NCI-H82 treated with DMSO at 0.1 percent for 48 hours (cell line): ENCODE results near the gene ZNF654.
"Not testable (repeated sequence)": the region's sequence is repeated elsewhere in the genome, so short reads cannot be mapped to it uniquely, and the experiment has no call there.

Source experiments
- DNase-seq: peaks from one replicate; lab custom pipeline; 2025; ENCODE audit not compliant: unreplicated experiment; lab: John Stamatoyannopoulos, UW

The ZNF654 gene

DNA sequence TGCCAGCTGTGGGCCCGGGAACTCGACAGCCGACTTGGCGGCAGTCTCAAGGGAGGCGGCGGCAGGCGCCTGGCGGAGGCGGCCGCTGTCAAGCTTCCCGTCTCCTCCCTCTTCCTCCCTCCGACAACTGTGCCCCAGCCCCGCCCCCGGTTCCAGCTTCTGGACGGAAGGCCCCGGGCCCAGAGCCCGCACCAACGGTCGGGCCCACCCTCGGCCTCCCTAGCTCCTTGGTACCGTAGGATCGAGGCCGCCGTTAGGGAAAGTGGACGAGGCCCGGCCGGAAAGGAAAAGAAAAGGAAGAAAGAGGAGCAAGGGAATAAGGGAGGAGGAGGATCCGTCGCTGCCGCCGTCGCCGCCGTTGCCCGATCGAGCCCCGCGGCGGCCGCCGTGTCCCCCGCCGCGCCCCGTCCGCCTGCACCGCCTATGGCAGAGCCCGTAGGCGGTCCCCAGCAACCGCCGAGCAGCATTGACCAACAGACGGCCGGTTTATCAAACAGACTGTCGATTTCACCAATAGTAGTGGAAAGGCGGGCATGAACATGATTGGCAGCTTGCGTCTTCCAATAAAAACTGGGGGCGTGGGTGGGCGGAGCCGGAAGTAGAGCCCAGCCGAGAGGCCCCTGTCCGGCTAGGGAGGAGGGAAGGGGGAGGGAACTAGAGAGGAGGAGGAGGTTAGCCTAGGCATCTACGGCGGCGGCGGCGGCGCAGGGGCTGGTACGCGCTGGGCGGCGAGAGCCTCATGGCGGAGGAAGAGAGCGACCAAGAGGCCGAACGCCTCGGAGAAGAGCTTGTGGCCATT is at the start of gene ZNF654, which contains the start of gene CGGBP1:
ZNF654 (plus strand) TSS at position 675 of the 799 bp plus-strand sequence; CDS start at position 740, 65 bp downstream.
CGGBP1 (minus strand) TSS at position 425 of the 799 bp plus-strand sequence. CDS start 3,029 bp downstream, outside the sequence.
- DNase-seq = peak; percentile 95

DNA sequence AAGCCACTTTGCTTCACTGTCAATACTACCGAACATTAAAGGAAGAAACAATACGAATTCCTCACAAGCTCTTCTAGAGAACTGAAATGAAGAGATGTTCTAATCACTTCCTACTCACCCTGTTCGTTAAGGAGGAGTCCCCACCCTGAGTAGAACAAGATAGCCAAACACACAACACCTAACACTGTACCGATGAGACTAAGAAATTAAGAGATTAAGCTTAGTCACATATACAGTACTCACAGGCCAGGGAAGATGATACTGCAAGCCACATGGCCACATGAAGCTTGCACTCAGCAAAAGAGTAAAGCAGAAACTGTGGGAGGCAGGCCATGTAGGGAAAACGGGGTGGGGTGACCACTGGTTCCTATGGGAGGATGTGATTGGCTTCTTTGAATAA is 48.2 kb upstream of the ZNF654 start:
- DNase-seq = no peak

DNA sequence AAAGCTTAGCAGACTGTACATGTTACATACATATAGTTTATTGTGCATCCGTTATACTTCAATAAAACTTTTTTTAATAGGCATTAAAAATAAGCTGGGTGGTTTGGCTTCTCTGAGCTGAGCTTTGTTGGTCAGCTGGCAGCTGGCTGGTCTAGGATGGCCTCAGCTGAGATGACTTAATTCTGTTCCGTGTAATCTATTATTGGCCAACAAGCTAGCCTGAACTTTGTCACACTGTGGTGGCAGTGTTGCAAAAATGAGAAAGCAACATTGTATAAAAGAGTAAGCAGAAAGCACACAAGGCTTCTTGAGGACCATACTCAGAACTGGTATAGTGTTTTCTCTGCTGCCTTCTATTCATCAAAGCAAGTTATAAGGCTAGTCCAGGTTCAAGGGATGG is 45.5 kb upstream of the ZNF654 start:
- DNase-seq = no peak

DNA sequence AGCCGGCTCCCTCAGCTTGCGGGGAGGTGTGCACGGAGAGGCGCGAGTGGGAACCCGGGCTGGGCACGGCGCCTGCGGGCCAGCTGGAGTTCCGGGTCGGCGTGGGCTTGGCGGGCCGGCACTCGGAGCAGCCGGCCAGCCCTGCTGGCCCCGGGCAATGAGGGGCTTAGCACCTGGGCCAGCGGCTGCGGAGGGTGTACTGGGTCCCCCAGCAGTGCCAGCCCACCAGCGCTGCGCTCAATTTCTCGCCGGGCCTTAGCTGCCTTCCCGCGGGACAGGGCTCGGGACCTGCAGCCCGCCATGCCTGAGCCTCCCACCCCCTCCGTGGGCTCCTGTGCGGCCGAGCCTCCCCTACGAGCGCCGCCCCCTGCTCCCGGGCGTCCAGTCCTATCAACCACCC is 43.4 kb upstream of the ZNF654 start:
- DNase-seq = not testable (repeated sequence)

DNA sequence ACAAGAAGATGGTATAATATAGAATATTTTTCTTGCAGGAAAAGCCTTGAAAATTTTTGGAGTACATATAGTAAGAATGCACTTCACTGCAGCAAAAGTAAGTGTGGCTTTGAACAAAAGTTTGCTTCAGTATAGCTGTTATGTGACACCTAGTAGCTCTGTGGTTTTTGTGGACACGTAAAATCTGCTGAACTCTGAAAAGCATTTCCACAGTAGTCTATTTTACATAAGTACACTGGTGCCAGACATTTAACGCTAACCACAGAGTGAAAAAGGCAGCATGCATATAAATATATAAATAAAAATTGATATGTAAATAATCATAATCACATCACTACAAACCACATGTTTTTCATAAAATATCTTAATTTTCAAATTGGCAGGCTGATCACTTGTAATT is 40.0 kb upstream of the ZNF654 start:
- no peak for DNase-seq

DNA sequence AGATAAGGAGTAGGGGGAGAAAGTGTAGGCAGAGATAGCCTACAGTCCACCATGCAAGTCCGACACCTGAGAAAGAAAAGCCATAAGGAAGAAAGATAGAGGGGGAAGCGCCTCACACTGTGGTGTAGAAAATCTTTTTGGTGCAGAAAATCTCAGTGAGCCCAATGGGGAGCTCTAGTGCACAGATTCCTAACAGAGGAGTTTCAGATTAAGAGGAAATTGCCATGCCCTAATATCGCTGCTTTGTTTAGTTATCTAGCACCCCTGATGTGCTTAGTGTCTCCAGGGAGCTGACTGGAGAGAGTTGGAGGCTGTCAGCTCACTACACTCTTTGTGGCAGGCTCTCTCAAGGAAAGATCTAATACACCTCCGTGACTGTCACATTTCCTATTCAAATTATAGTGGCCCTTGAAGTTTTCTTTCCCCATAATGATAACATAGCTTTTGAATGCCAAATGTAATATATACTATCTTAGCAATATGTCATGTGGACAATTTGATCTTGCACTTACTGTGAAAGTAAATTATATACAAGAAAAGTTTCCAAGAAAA is 34.0 kb upstream of the ZNF654 start:
- DNase-seq = no peak

DNA sequence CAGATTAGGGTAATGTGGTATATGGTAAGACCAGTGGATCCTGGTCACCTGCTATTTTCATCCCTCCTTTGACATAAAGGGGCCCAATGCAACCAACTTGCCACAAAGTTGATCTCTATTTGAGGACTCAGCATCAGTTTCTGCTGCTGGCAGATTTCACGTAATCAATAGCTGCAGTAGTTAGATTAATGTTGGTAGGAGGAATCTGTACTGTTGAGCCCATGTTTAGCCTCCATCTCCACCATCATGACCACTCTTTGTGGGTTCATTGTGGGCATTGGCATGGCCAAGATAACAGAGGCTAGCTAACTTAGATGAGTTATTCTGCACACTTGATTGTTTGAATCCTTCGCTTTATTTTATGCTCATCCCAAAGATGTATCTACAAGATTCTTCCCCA is 30.2 kb upstream of the ZNF654 start:
- no peak for DNase-seq

DNA sequence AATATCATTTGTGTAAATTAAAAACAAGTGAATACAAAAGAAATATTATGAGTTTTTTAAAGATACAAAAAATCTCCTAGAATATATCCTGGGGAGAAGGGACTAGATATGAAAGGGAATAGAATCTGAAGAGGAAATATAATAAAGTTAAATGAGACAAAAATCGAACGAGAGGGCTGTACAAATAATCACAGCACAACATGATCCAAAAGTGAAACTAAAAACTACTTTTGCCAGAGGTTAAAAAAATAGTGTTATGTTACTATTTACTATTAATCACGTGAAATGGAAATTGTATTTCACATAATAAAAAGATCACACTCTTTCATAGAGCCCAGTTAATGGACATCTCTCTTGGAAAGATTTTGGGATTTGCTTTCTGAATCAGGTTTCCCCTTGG is 28.8 kb upstream of the ZNF654 start:
- DNase-seq = no peak

DNA sequence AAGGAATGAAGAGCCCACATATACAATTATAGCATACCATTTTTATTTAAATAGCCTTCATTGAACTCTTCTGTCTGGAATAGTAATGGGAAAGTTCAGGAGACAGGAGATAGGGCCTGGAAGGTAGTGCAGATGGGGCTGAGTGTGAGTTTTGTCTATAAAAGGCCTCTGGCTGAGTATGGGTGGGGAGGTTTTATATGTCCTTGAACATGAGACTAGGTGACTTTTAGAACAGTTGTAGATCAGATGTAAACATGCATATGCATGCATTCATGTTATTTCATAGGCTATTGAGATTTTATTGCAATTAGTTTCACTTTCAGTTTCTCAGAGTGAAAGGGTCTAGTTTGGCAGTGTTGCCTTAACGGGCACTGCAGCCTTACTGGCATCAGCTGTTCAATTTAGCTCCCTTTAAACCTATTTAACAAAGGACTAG is 27.4 kb upstream of the ZNF654 start:
- no peak for DNase-seq

DNA sequence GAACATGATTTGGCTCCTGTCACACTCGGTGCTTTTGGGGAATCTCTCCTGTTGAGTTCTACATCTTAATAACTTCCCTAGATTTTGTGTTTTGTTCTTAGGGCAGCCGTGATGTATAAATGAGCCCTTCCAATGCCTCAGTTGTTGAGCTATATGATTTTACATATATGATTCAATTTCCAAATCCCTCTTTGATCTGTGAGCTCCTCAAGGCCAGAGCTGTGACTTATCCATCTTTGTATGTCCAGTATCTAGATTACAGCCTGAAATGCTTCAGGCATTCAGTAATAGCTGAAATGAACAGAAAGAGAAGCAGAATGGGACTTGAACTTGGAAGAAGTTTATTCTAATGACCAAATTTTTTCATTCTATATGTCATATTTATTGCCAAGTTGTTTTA is 26.8 kb upstream of the ZNF654 start:
- no peak for DNase-seq

DNA sequence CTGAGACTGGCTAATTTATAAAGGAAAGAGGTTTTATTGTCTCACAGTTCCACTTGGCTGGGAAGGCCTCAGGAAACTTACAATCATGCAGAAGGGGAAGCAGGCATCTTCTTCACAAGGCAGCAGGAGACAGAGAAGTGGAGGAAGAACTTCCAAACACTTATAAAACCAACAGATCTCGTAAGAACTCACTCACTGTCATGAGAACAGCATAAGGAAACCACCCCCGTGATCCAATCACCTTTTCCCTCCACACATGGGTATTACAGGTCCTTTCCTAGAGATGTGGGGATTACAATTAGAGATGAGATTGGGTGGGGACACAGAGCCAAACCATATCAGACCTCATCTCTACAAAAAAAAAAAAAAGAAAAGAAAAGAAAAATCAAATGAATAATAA is 26.0 kb upstream of the ZNF654 start:
- DNase-seq = no peak

DNA sequence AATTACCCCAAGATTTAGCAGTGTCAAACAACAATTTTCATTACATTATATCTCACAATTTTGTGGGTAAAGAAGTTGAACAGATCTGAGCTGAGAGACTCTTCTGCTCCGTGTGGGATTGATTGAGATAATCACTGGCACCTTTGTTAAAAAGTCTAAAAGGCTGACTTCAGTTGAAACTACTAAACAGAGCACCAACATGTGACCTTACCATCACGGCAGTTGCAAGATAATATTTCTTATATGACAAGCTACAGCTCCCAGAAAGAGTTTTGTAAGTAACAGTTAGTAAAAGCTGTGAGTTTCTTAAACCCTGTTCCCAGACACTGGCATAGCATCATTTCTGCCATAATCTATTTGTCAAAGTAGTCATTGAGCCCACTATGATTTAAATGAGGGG is 25.2 kb upstream of the ZNF654 start:
- DNase-seq = no peak

DNA sequence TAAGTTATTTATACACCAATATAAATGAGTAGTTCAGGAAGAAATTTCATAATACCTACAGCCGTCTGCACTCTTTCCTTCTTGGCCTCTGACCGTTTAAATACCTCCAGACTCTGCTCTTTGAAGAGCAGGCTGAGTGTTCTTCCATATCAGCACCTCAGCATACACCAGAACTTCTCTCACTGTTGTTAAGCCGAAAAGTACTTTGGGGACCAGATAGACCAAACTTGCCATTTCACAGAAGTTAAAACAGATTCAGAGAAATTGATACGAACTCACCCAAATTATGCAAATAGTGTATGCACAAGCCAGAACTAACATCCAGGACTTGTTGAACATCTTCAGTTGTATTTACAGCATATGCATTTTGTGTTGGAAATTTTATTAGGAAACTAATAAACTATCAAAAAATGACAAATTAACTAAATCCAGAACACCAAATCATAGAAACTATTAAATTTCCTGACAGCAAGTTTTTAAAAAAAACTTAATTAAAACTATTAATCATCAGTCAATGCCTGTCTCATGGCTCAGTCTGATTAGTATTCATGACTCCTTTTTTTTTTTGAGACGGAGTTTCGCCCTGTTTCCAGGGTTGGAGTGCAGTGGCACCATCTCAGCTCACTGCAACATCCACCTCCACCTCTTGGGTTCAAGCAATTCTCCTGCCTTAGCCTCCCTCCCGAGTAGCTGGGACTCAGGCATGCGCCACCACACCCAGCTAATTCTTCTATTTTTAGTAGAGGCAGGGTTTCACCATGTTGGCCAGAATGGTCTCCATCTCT is 24.4 kb upstream of the ZNF654 start:
- no peak for DNase-seq

DNA sequence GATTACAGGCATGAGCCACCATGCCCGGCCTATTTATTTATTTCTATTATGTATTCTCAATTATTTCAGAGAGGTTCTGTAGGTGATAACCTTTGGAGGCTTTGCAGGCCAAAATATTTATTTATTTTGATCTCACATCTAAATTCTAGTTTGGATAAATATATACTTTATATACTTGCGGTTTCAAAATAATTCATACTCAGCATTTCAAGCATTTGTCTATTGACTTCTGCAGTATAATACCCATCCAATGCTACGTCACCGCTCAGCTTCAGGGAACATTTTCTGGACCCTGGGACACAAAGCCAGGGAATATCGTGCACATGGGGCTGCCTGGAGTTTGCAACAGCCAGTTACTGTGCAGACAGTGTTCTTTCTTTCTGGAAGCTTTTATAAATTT is 22.8 kb upstream of the ZNF654 start:
- no peak for DNase-seq

DNA sequence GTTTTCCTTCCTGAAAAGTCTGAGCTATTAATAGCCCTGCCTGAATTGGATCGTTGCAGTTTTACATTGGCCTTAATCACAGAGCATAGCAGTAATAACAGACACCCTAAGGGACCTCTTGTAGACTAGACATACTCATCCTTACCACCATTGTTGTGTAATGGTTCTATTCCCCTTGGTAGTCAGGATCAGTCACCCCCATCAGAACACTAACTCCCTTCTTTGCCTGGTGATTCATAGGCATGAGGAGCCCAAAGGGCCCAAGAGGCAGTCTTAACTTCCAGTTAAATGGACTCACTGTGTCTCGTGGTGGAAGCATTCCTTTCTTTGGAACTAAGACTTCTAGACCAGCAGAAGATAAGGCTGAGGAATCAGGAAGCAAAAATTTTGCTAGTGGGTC is 20.5 kb upstream of the ZNF654 start:
- DNase-seq = no peak

DNA sequence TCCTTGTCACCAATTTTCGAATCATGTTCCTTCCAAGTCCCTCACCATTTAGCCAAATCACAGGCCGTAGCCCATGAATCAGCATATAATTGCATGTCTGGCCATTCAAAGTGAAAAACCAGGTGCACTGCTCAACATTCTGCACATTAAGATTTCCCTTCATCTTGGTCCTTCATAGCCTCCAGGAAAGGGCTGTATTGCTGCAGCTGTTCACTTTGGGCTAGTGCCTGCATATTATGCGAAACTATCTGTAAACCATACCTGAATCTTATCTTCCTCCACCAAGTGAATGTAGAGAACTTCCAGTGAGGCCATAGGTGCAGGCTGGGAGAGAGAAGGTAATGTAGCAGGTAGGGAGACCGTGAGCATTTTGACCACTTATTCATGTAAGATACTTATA is 18.5 kb upstream of the ZNF654 start:
- DNase-seq = no peak

DNA sequence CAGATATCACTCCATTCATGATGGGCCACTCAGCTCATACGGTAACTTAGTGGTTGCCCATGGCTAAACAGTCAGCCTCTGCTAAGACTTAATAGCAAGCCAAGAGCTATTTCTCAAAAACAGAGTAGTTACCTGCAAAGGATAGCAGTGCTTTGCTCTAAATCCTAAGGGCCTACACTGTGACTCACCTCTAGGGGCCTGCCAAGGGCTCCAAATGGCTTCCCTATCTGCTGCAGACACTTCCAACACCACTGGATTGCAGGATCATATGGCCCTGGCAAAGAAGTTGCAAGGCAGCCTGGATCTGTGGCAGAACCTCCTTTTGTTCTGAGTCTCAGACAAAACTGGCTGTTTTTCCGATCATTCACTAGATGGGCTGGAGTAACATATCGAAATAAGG is 18.1 kb upstream of the ZNF654 start:
- no peak for DNase-seq

DNA sequence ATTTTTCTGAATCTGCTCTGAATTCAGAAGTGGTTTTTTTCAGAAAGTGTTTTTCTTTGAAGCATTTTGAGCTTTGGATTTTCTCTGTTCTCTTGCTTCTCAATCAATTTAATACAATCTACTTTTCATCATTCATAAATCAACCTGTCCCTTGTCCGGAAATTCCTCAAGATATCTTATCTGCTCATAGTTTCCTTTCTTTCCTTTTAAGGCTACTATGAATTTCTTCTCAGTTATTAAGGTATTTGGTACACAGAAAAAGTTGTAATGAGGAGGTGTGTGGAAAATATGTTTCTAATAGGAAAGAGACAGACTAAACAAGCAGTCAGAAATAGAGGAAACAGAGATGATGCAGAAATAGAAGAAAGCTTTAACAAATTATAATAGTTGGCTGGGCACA is 14.6 kb upstream of the ZNF654 start:
- DNase-seq = no peak

DNA sequence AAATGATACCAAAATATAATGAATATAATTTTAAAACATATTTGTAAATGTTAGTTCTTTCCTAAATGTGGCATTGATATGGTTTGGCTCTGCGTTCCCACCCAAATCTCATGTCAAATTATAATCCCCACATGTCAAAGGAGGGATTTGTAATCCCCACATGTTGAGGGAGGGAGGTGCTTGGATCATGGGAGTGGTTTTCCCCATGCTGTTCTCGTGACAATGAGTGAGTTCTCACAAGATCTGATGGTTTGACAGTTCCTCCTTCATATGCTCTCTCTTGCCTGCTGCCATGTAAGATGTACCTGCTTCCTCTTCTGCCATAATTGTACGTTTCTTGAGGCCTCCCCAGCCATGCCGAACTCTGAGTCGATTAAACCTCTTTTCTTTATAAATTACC is 12.3 kb upstream of the ZNF654 start:
- no peak for DNase-seq

DNA sequence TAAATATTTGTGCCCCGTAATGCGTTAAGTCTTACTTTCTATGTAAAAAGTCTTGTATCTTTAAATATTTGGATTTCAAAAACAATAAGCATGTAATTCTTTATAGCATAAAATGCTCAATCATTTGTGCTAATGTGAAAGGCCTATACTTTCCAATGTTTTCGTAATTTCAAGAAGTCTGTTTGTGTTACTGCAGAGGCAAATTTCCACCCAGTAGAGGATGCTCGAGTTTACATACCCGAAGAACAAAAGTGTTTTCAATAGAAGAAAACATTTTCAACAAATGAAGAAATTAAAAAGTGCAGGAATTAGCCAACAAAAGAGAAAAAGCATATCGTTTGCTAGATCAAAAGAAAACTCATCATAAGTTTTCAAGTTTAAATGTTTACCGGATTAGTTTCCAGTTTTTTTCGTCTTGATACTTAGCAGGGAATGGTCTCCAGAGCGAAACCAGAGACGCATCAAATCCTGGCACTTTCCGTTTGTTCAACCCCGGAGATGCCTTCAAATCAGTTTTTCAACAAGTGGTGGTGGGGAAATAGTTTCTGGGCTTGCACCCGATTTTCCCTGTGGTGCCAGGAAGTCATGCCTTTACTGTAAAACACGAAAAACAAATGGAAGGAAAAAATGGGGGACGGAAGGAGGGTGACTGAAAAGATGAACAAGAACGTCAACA is 1.3 kb upstream of the ZNF654 start:
- DNase-seq = no peak

DNA sequence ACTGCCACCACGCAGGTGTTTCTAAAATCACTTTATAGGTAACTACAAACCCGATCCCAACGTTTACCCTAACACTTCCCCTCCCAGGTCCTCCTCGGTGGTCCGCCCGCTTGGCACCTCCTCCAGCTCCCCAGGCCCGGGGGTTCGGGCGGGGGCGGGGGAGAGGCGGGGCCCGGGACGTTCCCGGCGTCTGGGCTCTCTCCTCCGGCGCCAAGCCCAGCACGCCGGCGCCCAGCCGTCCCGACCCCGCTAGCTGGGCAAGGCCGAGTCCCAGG is 812 bp upstream of the ZNF654 start:
- no peak for DNase-seq
